H1 (cell line): ENCODE results near the gene HEXIM1. TPM values are rescaled to one million over a fixed set of nuclear protein-coding genes. Genes with fewer than 3 reads are reported as not detected.

Experiments
- ASH2L ChIP-seq: fragments of 200-600, 300-600 bp; sonication (generic); IDR thresholded peaks from one replicate; pipeline ENCODE4 v1.7.1; 2017; ENCODE audit warnings: low read length
- CHD1 ChIP-seq: IDR thresholded peaks from 2 replicates; pipeline ENCODE4 v1.6.1; 2012; ENCODE audit warnings: low read depth, low read length, improper control_type of control experiment
- MAX ChIP-seq: IDR thresholded peaks from 2 replicates; pipeline ENCODE4 v1.6.1; 2012; ENCODE audit warnings: inconsistent platforms
- NRF1 ChIP-seq: IDR thresholded peaks from 2 replicates; pipeline ENCODE4 v1.6.1; 2011; ENCODE audit warnings: mild to moderate bottlenecking, low read depth, low read length, improper control_type of control experiment
- TAF1 ChIP-seq: IDR thresholded peaks from 2 replicates; pipeline ENCODE4 v1.6.1; 2011; ENCODE audit warnings: mild to moderate bottlenecking, low read depth, low read length
- TEAD4 ChIP-seq: IDR thresholded peaks from 2 replicates; pipeline ENCODE4 v1.6.1; 2012; ENCODE audit warnings: low read depth, low read length, inconsistent platforms, mixed read lengths
- polyA plus RNA-seq, 7 experiments: library from polyadenylated mRNA; depleted of rRNA in 3 of 7; stranded (reverse) in 5 of 7; unstranded in 2 of 7; fragments of >200 nt in 5 of 7; fragments of 200-250 nt in 2 of 7; gene quantifications; 1 replicate in 5 of 7; 2 replicates in 1 of 7; 4 replicates in 1 of 7; pipeline versions ENCODE4 v1.2.1 to v1.2.3, GENCODE V29; 2011 to 2013; ENCODE audit warnings: missing spikeins in 2 of 7, mixed read lengths in 2 of 7
- total RNA-seq: library from RNA; stranded (reverse); fragmentation: NEBNext Ultra II Directional; extraction: Animal tissue kit (Norgen Biotek cat#: 25700); gene quantifications from 2 replicates; pipeline ENCODE4 v1.2.1, GENCODE V29; 2021
- TF ChIP-seq, protein P1 (sequence below): IDR thresholded peaks from 2 replicates; pipeline ENCODE4 v1.6.1; 2011; ENCODE audit warnings: low read length, improper control_type of control experiment

Gene HEXIM1
- total and polyA plus RNA-seq, 2 of the 8 experiments (the other 6 are each of a cell fraction or from before 2014, with no cell fraction given), result 9.1 to 38.3 TPM

- TF ChIP-seq ASH2L (peak; percentile 58), TEAD4 (peak; percentile 57; the same call in 1 of the 2 replicates), NRF1 (peak; percentile 33; the same call in 1 of the 2 replicates), CHD1 (no peak), MAX (0 out of 2 replicates have a peak, but pooled peaks have one; percentile 21), TAF1 (peak; percentile 44; the same call in 1 of the 2 replicates)
- TF ChIP-seq, protein P1, sequence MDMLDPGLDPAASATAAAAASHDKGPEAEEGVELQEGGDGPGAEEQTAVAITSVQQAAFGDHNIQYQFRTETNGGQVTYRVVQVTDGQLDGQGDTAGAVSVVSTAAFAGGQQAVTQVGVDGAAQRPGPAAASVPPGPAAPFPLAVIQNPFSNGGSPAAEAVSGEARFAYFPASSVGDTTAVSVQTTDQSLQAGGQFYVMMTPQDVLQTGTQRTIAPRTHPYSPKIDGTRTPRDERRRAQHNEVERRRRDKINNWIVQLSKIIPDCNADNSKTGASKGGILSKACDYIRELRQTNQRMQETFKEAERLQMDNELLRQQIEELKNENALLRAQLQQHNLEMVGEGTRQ, result no peak
Measured at GRCh38 chr17:45172541-45173286, 24.4 kb downstream of the HEXIM1 start (continued).
